Middle frontal gyrus (tissue), 1 donor: ENCODE measurements around the gene KLK10.
"Not testable (repeated sequence)": the region's sequence is repeated elsewhere in the genome, so short reads cannot be mapped to it uniquely, and the experiment has no call there.

Experiments used
- DNase-seq: peaks from one replicate; pipeline ENCODE4 v3.0.0-alpha.2; 2015; ENCODE audit warnings: low spot score; ENCODE audit errors: extremely low spot score

Gene KLK10

DNA sequence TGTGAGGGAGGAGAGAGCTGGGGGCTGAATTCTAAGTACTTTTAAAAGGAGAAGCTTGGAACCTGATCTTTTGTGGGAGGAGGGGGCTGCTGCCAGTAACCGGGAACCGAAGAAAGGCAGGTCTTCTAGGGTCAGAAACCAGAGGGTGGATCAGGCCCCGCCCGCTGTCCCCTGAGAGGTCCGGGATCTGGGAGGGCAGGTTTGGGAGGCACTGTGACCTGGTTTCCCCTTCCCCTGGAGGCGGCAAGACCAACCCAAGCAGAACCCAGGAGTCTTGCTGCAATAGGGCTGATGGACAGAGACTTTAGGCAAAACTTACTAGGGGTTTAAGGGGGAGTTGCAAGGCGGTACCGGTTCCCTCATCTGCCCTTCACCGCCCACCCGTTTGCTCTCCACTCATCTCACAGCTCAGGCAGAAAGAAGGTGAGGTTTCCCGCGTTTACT lies 17.4 kb downstream of the KLK10 start:
- no peak for DNase-seq

DNA sequence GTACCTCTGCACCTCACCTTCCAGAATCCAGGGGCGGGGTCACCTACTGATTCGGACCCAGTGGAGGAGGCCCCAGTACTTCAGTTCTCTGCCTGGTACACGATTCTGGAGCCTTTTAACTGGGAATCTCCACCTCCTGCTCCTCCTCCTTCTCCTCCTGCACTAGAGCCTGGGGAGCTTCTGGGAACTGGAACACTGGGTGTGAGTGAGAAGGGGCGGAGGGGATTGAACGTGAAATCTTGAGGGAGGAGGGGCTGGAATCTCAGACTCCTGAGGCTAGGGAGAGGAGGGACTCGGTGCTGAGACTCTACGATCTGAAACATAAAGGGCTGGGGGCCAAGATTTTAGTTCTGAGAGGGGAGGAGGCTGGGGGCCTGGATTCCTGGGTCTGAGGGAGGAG lies 18.0 kb downstream of the KLK10 start, which contains the start of gene KLK8:
KLK8 (minus strand) TSS at position 90 of the 400 bp plus-strand sequence. CDS start 437 bp downstream, outside the sequence.
- no peak for DNase-seq

DNA sequence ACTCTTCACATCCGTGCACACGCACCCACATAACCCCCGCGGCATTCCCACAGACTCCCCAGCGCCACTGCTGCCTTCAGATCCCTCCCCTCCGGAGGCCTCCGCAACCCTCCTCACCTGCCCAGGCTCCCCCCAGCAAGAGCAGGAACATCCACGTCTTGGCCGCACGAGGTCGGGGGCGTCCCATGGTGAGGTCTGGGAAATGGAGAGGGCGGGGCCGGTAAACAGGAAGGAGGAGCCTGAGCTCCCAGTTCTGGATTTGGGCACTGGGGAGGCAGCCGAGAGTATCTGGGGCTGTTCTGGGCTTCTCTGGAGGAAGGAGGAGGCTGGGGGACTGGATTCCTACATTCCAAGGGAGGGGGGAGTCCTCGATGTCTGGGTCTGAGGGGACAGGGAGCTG lies 18.5 kb downstream of the KLK10 start:
- no peak for DNase-seq

DNA sequence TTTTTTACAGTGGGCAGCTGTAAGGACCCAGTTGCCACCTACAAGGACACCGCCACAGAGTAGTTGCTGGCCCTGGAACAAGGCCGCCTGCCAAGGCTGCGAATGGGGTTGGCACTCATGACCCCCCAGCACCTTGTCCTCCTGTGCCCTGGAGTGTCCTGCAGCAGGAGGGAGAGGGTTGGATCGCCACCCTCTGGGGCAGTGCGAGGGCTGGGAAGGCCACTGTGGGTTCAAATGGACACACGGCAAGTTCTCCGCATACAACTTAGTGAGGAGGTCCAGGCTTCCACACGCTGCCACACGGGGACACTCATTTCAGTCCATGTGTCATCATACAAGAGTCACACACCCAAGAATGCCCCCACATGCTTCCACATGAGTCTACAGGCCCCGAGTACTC lies 19.1 kb downstream of the KLK10 start:
- DNase-seq: no peak

DNA sequence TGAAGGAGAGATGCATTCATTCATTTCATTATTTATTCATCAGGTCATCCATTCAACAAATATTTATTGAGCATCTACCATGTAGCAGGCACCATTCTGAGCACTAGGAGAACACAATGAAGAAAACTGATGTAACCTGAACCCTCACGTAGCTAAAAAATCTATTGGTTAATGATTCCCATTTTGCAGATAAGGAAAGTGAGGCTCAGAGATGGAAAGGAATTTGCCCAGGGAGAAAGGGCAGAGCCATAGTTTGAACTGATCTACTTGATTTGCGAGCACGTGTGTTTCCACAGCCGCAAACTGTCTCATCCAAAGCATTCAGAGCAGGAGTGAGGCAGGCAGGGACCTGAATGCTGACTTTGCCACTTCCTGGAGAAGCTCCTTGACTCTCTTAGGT lies 20.8 kb downstream of the KLK10 start:
- no peak for DNase-seq

DNA sequence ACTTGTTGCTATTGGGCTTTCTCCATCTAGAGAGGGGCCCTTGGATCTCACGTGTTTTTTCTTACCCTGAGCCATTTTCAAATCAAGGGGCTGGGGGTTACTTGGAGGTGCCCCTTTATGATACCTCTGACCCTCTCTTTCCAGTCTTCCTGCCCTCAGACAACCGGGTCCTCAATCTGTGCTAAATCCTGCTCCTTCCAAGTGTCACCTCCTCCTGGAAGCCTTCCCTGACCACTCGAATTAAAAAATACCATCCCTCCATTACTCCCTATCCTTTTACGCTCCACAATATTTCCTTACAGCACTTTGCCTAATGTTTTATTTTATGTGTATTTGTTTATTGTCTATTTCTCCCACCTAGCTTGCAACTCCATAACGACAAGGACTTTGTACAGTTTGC lies 21.4 kb downstream of the KLK10 start:
- no peak for DNase-seq

DNA sequence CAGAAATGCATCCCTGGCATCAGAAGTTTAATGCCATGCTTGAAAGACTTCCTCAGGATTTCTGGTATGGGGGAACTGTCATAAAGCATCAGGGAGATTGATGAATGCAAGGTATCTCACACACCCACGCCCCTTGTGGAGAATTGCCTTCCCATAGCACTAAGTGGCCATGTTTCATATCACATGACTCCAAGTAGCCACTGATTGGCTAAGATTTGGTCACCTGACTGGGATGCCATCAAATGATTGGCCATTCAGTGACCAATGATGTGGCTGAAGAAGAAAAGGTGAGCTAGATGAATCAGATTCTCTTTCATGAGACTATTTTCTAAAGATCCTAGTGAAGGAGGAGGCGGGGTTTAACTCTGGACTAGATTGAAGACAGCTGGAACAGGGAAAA lies 25.4 kb downstream of the KLK10 start:
- no peak for DNase-seq

DNA sequence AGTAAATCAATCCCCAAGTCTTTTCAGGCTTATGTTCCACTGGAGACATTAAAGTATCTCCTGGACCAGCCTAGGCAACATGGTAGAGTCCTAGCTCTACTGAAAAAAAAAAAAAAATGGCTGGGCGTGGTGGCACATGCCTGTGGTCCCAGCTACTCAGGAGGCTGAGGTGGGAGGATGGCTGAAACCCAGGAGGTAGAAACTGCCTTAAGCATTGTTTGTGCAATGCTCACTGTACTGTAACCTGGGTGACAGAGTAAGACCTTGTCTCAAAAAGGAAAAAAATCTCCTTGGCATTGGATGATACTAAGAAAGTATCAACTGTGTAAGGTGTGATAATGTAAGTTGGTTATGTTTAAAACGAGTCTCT lies 26.9 kb downstream of the KLK10 start:
- DNase-seq: no peak

DNA sequence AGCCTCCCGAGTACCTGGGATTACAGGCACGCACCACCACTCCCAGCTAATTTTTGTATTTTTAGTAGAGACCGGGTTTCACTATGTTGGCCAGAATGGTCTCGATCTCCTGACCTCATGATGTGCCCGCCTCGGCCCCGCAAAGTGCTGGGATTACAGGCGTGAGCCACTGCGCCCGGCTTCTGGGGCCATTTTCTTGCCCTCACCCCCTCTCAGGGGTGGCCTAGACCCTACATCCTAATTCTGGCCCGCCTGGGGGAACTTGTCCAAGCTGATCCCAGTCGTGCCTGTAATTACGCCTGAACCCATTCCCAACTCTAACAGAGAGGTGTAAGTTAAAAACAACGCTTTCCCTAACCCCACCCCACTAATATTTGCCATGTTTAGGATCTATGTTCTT lies 35.1 kb downstream of the KLK10 start:
- DNase-seq: not testable (repeated sequence)

DNA sequence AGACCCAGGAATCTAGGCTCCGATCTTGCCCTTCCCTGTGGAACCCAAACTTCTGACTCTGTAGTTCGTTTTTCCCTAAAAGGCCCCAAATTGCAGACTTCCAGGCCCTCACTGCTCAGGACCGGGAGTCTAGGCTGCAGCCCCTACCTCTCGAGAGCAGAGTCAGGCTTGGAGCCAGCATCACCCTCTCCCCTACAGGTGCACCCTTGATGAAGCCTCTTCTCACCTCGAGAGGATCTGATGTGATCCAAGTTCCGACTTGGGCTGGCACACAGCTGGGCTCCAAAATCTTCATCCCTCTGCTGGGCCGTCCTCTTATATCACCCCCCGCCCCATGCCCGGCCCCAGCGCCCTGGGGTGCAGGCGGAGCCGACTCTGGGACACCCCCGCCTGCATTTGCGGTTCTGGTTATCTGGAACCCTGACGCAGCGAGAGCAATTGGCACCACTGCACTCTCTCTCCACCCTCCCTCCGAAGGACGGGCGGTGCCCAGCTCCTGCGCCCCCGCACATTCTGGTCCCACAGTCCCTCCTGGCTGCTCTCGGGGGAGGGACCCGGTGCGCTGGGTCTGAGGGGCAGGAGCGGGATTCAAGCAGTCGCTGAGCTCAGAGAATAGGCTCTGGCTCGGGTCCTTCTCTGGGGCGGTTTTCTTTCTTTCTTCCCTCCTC lies 35.8 kb downstream of the KLK10 start, which contains the start of gene KLK7:
KLK7 (minus strand) TSS at position 293 of the 668 bp plus-strand sequence. CDS start 1,518 bp downstream, outside the sequence.
- DNase-seq: no peak

DNA sequence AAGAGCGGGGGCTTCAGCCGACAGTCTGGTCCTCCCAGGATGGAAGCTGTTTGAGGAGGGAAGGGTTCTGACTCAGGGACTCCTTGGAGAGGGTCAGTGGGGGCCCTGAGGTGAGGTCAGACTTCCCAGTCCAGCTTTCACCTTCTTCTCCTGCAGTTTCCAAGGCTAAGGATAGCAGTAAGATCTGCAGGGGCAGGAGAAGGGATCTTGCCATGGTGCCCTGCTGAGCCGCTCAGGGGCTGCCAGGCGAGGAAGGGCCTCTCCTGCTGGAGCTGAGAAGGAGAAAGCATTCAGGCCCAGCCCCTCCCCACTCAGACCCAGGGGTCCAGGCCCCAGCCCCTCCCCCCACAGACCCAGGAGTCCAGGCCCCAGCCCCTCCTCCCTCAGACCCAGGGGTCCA lies 37.3 kb downstream of the KLK10 start:
- no peak for DNase-seq

DNA sequence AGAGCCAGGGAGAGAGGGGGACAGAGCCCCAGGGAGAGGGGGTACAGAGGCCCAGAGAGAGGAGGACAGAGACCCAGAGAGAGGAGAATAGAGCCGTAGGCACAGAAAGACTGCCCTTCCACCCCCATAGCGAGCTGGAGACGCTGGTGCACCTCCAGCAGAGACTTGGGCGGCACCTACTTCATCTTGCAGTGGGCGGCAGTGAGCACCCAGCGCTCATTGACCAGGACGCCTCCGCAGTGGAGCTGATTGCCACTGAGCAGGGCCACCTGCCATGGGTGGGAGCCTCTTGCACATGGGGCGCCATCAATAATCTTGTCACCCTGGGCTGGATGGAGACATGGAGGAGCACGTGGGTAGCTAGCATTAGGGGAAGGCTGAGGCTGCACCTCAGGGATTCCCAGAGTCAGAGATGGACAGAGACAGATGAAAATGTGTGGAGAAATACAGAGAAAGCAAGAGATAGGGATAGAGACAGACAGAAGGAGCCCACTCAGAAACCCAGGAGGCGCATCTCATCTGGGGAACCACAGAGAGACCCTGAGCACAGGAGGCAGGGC lies 37.8 kb downstream of the KLK10 start:
- DNase-seq: no peak

DNA sequence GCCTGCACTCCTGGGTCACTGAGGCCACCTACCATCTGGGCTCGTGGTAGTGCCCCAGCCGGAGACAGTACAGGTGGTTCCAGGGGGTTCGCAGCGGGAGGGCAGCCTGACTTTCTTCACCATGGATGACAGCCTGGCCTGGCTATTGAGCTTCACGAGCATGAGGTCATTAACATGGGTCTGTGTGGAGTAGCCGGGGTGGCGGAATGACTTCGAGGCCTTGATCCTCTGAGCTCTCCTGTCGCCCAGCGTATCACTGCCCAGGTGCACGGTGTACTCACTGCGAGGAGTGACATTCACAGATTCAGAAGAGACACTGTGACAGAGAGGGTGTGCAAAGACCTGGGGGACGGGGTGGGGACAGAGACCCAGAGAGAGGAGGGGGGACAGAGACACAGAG lies 39.3 kb downstream of the KLK10 start:
- DNase-seq: no peak

DNA sequence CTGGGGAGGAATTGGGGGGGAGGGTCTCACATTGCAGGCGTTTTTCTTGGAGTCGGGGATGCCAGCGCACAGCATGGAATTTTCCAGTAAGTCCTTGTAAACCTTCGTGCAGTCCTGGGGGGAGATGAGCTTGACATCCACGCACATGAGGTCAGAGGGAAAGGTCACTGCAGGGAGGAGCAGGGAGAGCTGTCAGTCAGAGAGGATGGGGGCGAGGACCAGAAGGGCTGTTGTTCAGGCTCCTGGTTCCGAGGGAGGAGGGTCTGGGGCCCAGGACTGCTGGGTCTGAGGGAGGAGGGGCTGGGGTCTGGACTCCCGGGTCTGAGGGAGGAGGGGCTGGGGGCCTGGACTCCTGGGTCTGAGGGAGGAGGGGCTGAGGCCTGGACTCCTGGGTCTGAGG lies 39.8 kb downstream of the KLK10 start:
- DNase-seq: no peak

DNA sequence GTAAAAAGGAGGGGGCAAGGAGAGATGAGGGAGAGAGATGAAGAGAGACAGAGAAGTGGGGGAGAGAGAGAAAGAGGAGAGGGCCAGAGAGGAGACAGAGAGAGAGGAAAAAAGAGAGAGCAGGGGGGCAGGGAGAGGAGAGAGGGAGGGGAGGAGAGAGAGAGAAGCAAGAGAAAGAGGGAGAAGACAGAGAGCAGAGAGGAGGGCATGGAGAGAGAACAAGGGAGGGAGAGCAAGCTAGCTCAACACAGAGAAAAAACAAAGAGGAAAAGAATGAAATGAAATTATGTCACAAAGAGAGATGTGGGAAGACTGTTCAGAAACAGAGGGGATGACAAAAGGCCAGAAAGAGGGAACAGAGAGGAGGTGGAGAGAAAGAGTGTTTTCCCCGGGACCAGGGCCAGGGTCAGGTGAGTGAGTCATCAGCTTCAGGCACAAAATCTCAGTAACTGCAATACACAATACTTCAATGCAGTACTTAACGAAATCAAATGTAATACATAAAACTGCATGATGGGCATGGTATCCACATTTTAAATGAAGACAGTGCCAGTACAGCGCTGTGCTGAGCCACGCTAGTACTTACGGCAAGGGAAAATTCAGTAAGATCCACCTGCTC lies 40.6 kb downstream of the KLK10 start:
- no peak for DNase-seq

DNA sequence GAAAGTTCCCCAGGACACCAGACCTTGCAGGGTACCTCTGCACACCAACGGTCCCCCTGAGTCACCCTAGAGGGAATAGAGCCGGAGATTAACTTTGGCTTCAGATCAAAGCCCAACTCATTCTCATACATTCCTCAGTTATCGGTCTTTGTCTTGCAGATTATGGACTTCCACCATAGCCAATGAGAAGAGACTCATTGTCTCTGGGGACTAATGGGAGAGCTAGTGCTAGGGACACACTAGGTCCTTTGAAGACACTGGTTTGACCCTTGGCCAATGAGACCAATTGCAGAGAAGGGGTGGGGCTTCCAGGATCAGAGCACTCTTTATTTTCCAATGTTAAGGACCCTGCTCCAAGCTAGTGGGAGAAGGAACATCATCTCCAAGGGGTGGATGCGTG lies 41.9 kb downstream of the KLK10 start:
- no peak for DNase-seq

DNA sequence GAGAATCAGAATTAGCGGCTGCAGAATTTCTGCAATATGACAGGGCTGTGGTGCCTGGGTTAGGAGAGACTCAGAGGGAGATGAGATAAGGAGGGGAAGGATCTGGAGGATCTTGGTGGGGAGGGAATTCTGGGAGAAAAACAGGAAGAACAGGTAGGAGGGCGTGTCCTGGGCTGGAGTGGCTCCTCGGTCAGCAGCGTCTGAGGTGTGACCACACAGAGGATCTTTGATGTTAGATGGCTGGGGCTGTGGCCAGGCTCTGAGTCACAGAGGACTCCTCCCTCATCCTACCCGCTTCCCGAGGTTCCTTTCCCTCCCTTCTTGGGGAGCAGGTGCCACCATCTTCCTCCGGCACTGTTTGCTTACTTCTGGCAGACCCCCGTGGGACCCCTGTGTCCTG lies 43.7 kb downstream of the KLK10 start:
- no peak for DNase-seq

DNA sequence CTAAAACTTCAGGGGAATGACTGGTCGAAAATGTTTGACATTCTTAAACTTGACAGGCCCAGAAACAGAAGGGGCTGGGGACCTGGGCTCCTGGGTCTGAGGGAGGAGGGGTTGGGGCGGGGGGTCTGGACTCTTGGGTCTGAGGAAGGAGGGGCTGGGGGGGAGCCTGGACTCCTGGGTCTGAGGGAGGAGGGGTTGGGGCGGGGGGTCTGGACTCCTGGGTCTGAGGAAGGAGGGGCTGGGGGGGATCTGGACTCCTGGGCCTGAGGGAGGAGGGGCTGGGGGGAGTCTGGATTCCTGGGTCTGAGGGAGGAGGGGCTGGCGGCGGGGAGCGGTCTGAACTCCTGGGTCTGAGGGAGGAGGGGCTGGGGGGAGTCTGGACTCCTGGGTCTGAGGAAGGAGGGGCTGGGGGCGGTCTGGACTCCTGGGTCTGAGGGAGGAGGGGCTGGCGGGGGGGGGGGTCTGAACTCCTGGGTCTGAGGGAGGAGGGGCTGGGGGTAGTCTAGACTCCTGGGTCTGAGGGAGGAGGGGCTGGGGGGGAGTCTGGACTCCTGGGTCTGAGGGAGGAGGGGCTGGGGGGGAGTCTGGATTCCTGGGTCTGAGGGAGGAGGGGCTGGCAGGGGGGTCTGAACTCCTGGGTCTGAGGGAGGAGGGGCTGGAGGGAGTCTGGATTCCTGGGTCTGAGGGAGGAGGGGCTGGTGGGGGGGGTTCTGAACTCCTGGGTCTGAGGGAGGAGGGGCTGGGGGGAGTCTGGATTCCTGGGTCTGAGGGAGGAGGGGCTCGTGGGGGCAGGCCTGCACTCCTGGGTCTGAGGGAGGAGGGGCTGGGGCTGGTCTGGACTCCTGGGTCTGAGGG lies 44.6 kb downstream of the KLK10 start:
- DNase-seq: no peak

DNA sequence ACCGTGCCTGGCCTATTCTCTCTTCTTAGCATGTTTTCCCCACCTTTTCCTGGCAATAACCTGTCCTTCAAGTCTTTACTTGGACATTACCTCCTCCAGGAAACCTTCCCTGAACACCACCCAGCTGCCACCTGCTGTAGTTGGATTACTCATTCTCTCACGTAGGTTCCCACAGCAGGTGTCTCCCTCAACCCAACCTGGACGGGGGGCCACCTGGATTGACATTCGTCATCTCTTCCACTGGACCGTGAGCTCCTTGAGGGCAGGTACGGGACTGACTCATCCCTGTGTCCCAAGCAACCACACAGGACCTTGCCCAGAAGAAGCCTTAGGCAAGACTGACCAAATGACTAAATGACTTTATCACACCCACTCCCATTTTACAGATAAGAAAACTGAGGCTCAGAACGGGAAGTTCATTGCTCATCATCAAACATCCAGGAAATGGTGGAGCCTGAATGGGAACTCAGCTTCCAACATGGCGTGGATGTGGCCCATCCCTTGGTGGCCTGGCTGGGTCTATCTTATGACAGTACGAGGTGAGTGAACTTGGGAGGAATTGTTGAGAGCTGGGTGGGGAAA lies 46.6 kb downstream of the KLK10 start:
- DNase-seq: no peak

DNA sequence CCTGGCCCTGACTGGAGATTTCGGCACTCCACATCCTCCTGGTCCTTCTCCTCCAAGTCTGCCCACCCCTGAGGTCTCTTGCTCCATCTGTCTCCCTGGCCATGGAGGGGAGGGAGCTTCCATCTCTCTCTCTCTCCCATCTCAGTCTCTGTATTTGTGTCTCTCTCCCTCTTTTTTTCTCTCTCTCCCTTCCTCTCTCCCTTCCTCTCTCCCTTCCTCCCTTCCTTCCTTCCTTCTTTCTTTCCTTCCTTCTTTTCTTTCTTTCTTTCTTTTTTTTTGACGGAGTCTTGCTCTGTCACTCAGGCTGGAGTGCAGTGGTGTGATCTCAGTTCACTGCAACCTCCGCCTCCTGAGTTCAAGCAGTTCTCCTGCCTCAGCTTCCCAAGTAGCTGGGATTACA lies 49.7 kb downstream of the KLK10 start:
- not testable (repeated sequence) for DNase-seq

DNA sequence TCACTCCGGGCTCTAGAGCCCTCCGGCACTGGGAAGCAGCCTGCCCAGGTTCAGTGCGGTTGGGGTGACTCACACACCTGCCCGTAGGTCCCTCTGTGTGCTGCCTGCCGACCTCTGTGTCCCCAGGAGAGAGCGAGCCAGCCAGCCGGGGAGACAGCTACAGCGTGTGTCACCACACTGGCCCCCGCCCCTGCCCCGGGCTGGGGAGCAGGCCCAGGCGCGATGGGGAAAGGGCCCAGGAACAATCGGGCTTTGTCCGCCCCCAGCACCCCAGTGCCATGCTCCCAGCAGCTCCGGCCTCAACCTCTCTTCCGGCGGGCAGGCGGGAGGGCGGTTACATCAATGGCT lies 50.1 kb downstream of the KLK10 start, which contains the start of gene KLK6:
KLK6 (minus strand) TSS at position 179 of the 348 bp plus-strand sequence. CDS start 1,487 bp downstream, outside the sequence.
- peak; percentile 56 for DNase-seq
